ENCODE data around the gene ACOT7.

ACOT7 gene

GRCh38 chr1:6246497-6247467 lies 146.8 kb downstream of the ACOT7 start:
- no CpG with 5 or more reads among the region's 30 CpGs for WGBS, 2 donors (ENCODE audit: extremely low coverage in 2 of 2, insufficient read length in 2 of 2, insufficient replicate concordance in 1 of 2)
- H3K27ac ChIP-seq (replicated peaks; ENCODE audit: low read length): no peak overlapping the region
- peak overlapping the region in 1 of 2 donors; percentile 42 for H3K4me3 ChIP-seq (ENCODE audit: low read length in 2 of 2)
- H3K9me3 ChIP-seq (replicated peaks in 1 of 2; ENCODE audit: control insufficient read depth in 2 of 2, insufficient read depth in 1 of 2, low read depth in 1 of 2, low read length in 2 of 2): no peaks in the 10 kb centered on the region
- H3K14ac ChIP-seq (ENCODE audit: low read length): peak overlapping the region; percentile 75
- no peak overlapping the region for H4K91ac ChIP-seq (ENCODE audit: low read depth, low read length, poor library complexity)
- H2AFZ ChIP-seq (ENCODE audit: low read length): peak overlapping the region; percentile 82
- peaks cover 26 to 28% of the 10 kb centered on the region in 2 donors for H3K4me1 ChIP-seq (ENCODE audit: control insufficient read depth in 2 of 2, insufficient read depth in 1 of 2, low read depth in 1 of 2, low read length in 2 of 2)
- H3K23ac ChIP-seq (ENCODE audit: low read depth, low read length, poor library complexity): no peak overlapping the region
- no peak overlapping the region for H3K4ac ChIP-seq (ENCODE audit: low read length)
- no peaks in the 10 kb centered on the region for H3K36me3 ChIP-seq (replicated peaks in 1 of 2; ENCODE audit: control insufficient read depth in 2 of 2, insufficient read depth in 2 of 2, low read length in 2 of 2)
- DNase-seq (ENCODE audit: low spot score): peak; percentile 89
- H2BK5ac ChIP-seq (ENCODE audit: low read length): no peak overlapping the region
- H4K8ac ChIP-seq (ENCODE audit: low read depth, low read length): no peak overlapping the region
- no peaks in the 10 kb centered on the region for H3K79me1 ChIP-seq (ENCODE audit: low read depth, low read length)
- H3K27me3 ChIP-seq (ENCODE audit: control insufficient read depth in 3 of 3, insufficient read depth in 3 of 3, low read depth in 1 of 3, low read length in 3 of 3): peaks cover 15 to 62% (median 20%) of the 10 kb centered on the region in 3 experiments
- H3K4me2 ChIP-seq (ENCODE audit: insufficient read depth, low read length, poor library complexity, severe bottlenecking): peak overlapping the region; percentile 69
- no peak overlapping the region for H3K9ac ChIP-seq (ENCODE audit: low read depth, low read length, poor library complexity)
- H2BK15ac ChIP-seq (ENCODE audit: low read length): no peak overlapping the region
- H3K18ac ChIP-seq (ENCODE audit: low read length): peak overlapping the region; percentile 88
- H2BK120ac ChIP-seq (ENCODE audit: low read depth, low read length): no peak overlapping the region
- H2BK12ac ChIP-seq (ENCODE audit: low read length): no peak overlapping the region
- peak overlapping the region; percentile 1 for H2AK5ac ChIP-seq (ENCODE audit: low read depth, low read length)

- Histone ChIP-seq H3K4ac (ENCODE audit: low read length) (no peak overlapping the region), H3K27me3 (ENCODE audit: control insufficient read depth in 3 of 3, insufficient read depth in 3 of 3, low read depth in 1 of 3, low read length in 3 of 3) (peaks cover 15 to 66% (median 20%) of the 10 kb centered on the region in 3 experiments), H3K14ac (ENCODE audit: low read length) (peak overlapping the region; percentile 21), H3K18ac (ENCODE audit: low read length) (no peak overlapping the region), H3K79me1 (ENCODE audit: low read depth, low read length) (no peaks in the 10 kb centered on the region), H3K36me3 (replicated peaks in 1 of 2; ENCODE audit: control insufficient read depth in 2 of 2, insufficient read depth in 2 of 2, low read length in 2 of 2) (no peaks in the 10 kb centered on the region), H2BK120ac (ENCODE audit: low read depth, low read length) (no peak overlapping the region), H3K27ac (replicated peaks; ENCODE audit: low read length) (no peak overlapping the region), H2BK5ac (ENCODE audit: low read length) (no peak overlapping the region), H2BK15ac (ENCODE audit: low read length) (no peak overlapping the region), H3K4me2 (ENCODE audit: insufficient read depth, low read length, poor library complexity, severe bottlenecking) (peak overlapping the region; percentile 69), H3K4me1 (ENCODE audit: control insufficient read depth in 2 of 2, insufficient read depth in 1 of 2, low read depth in 1 of 2, low read length in 2 of 2) (peaks cover 32 to 36% of the 10 kb centered on the region in 2 donors), H4K91ac (ENCODE audit: low read depth, low read length, poor library complexity) (no peak overlapping the region), H3K4me3 (ENCODE audit: low read length in 2 of 2) (peak overlapping the region; percentile 42 to 67), H2BK12ac (ENCODE audit: low read length) (no peak overlapping the region), H3K9me3 (replicated peaks in 1 of 2; ENCODE audit: control insufficient read depth in 2 of 2, insufficient read depth in 1 of 2, low read depth in 1 of 2, low read length in 2 of 2) (no peaks in the 10 kb centered on the region), H3K9ac (ENCODE audit: low read depth, low read length, poor library complexity) (no peak overlapping the region), H2AK5ac (ENCODE audit: low read depth, low read length) (peak overlapping the region; percentile 1), H3K23ac (ENCODE audit: low read depth, low read length, poor library complexity) (no peak overlapping the region), H4K8ac (ENCODE audit: low read depth, low read length) (no peak overlapping the region), H2AFZ (ENCODE audit: low read length) (peak overlapping the region; percentile 82)
- no peak for DNase-seq (ENCODE audit: low spot score)
- no CpG with 5 or more reads among the region's 49 CpGs for WGBS, 2 donors (ENCODE audit: extremely low coverage in 2 of 2, insufficient read length in 2 of 2, insufficient replicate concordance in 1 of 2)
Measured at GRCh38 chr1:6245869-6246496, 147.6 kb downstream of the ACOT7 start.

GRCh38 chr1:6245086-6245868 lies 148.3 kb downstream of the ACOT7 start:
- H3K9me3 ChIP-seq (replicated peaks in 1 of 2; ENCODE audit: control insufficient read depth in 2 of 2, insufficient read depth in 1 of 2, low read depth in 1 of 2, low read length in 2 of 2): no peaks in the 10 kb centered on the region
- peak overlapping the region; percentile 42 to 66 for H3K4me3 ChIP-seq (ENCODE audit: low read length in 2 of 2)

More at GRCh38 chr1:6245086-6245868, 148.3 kb downstream of the ACOT7 start:
- peak overlapping the region; percentile 89 for H3K23ac ChIP-seq (ENCODE audit: low read depth, low read length, poor library complexity)
- no CpG with 5 or more reads among the region's 79 CpGs for WGBS, 2 donors (ENCODE audit: extremely low coverage in 2 of 2, insufficient read length in 2 of 2, insufficient replicate concordance in 1 of 2)
- H2AFZ ChIP-seq (ENCODE audit: low read length): peak overlapping the region; percentile 82
- H2BK12ac ChIP-seq (ENCODE audit: low read length): no peak overlapping the region
- H3K36me3 ChIP-seq (replicated peaks in 1 of 2; ENCODE audit: control insufficient read depth in 2 of 2, insufficient read depth in 2 of 2, low read length in 2 of 2): no peaks in the 10 kb centered on the region
- H3K27ac ChIP-seq (replicated peaks; ENCODE audit: low read length): no peak overlapping the region
- no peak overlapping the region for H3K18ac ChIP-seq (ENCODE audit: low read length)
- no peaks in the 10 kb centered on the region for H3K79me1 ChIP-seq (ENCODE audit: low read depth, low read length)
- H4K91ac ChIP-seq (ENCODE audit: low read depth, low read length, poor library complexity): no peak overlapping the region
- H2BK5ac ChIP-seq (ENCODE audit: low read length): no peak overlapping the region
- peaks cover 15 to 62% (median 20%) of the 10 kb centered on the region in 3 experiments for H3K27me3 ChIP-seq (ENCODE audit: control insufficient read depth in 3 of 3, insufficient read depth in 3 of 3, low read depth in 1 of 3, low read length in 3 of 3)
- H3K4ac ChIP-seq (ENCODE audit: low read length): no peak overlapping the region
- peak overlapping the region; percentile 21 for H3K14ac ChIP-seq (ENCODE audit: low read length)
- H3K9ac ChIP-seq (ENCODE audit: low read depth, low read length, poor library complexity): no peak overlapping the region
- H3K4me1 ChIP-seq (ENCODE audit: control insufficient read depth in 2 of 2, insufficient read depth in 1 of 2, low read depth in 1 of 2, low read length in 2 of 2): peaks cover 35 to 42% of the 10 kb centered on the region in 2 donors
- H4K8ac ChIP-seq (ENCODE audit: low read depth, low read length): no peak overlapping the region
- H2BK15ac ChIP-seq (ENCODE audit: low read length): no peak overlapping the region
- H2BK120ac ChIP-seq (ENCODE audit: low read depth, low read length): no peak overlapping the region
- peak overlapping the region; percentile 69 for H3K4me2 ChIP-seq (ENCODE audit: insufficient read depth, low read length, poor library complexity, severe bottlenecking)
- DNase-seq (ENCODE audit: low spot score): peak; percentile 89
- no peak overlapping the region for H2AK5ac ChIP-seq (ENCODE audit: low read depth, low read length)

Measured in neuronal stem cell (in vitro differentiated cells).